HUES64 (cell line): ENCODE results near the gene TMEM108.

Source experiments
- H3K27ac ChIP-seq: 2 replicates; pipeline ENCODE4 v1.7.0; 2013; ENCODE audit warnings: low read depth, low read length, inconsistent platforms
- H3K27me3 ChIP-seq: 2 replicates; pipeline ENCODE4 v1.6.1; 2013; ENCODE audit warnings: mild to moderate bottlenecking, low read length; ENCODE audit not compliant: insufficient read depth
- H3K36me3 ChIP-seq: 2 replicates; pipeline ENCODE4 v1.6.1; 2013; ENCODE audit warnings: mild to moderate bottlenecking, low read length; ENCODE audit not compliant: insufficient read depth
- H3K4me1 ChIP-seq: 2 replicates; pipeline ENCODE4 v1.6.1; 2013; ENCODE audit warnings: mild to moderate bottlenecking, low read length, moderate library complexity; ENCODE audit not compliant: insufficient read depth
- H3K4me3 ChIP-seq: 2 replicates; pipeline ENCODE4 v1.5.1; 2013; ENCODE audit warnings: mild to moderate bottlenecking, low read length, moderate library complexity
- H3K9ac ChIP-seq: 2 replicates; pipeline ENCODE4 v1.6.1; 2013; ENCODE audit warnings: mild to moderate bottlenecking, low read depth, low read length
- H3K9me3 ChIP-seq: 2 replicates; pipeline ENCODE4 v1.6.1; 2013; ENCODE audit warnings: low read depth, low read length; ENCODE audit not compliant: insufficient read depth
- WGBS: fragments of 150-250, 120-280 bp; methylation state at CpG from one replicate; pipeline ENCODE4 v1.1.7; 2013; ENCODE audit warnings: missing lambda C conversion rate; 5-methylcytosine and 5-hydroxymethylcytosine counted together

Gene TMEM108

GRCh38 chr3:133354721-133355120, 316.5 kb downstream of the TMEM108 start:
- Histone ChIP-seq H3K36me3 (no peaks in the 10 kb centered on the region), H3K27ac (no peak overlapping the region), H3K27me3 (no peaks in the 10 kb centered on the region), H3K4me3 (no peak overlapping the region), H3K9me3 (peaks cover 6% of the 10 kb centered on the region; the same call in 1 of the 2 replicates), H3K4me1 (no peaks in the 10 kb centered on the region), H3K9ac (no peak overlapping the region)
- 99% methylated on average over 4 of the region's 4 CpGs for WGBS

- Histone ChIP-seq H3K4me1 (peaks cover 5% of the 10 kb centered on the region; the same call in 1 of the 2 replicates), H3K27ac (no peak overlapping the region), H3K9me3 (peaks cover 6% of the 10 kb centered on the region; the same call in 1 of the 2 replicates), H3K9ac (no peak overlapping the region), H3K4me3 (no peak overlapping the region), H3K27me3 (no peaks in the 10 kb centered on the region), H3K36me3 (no peaks in the 10 kb centered on the region)
- WGBS, result 91% methylated on average over 2 of the region's 2 CpGs
Observed at GRCh38 chr3:133360476-133360875, 322.3 kb downstream of the TMEM108 start.

- Histone ChIP-seq H3K4me1 (peaks cover 5% of the 10 kb centered on the region; the same call in 1 of the 2 replicates), H3K27ac (no peak overlapping the region), H3K9ac (no peak overlapping the region), H3K27me3 (no peaks in the 10 kb centered on the region), H3K9me3 (peaks cover 6% of the 10 kb centered on the region; the same call in 1 of the 2 replicates), H3K4me3 (no peak overlapping the region), H3K36me3 (no peaks in the 10 kb centered on the region)
- WGBS, result 96% methylated on average over 2 of the region's 2 CpGs
Observed at GRCh38 chr3:133361011-133361410, 322.8 kb downstream of the TMEM108 start.

GRCh38 chr3:133361435-133361834, 323.2 kb downstream of the TMEM108 start:
- no peak overlapping the region for H3K9ac ChIP-seq
- no peaks in the 10 kb centered on the region for H3K27me3 ChIP-seq
- H3K36me3 ChIP-seq, result no peaks in the 10 kb centered on the region
- no peak overlapping the region for H3K4me3 ChIP-seq
- peaks cover 2% of the 10 kb centered on the region; the same call in 1 of the 2 replicates for H3K9me3 ChIP-seq
- WGBS, result 91% methylated on average over 3 of the region's 4 CpGs
- no peak overlapping the region for H3K27ac ChIP-seq
- H3K4me1 ChIP-seq, result peaks cover 5% of the 10 kb centered on the region; the same call in 1 of the 2 replicates

GRCh38 chr3:133362539-133362938, 324.3 kb downstream of the TMEM108 start:
- Histone ChIP-seq H3K36me3 (no peaks in the 10 kb centered on the region), H3K27me3 (no peaks in the 10 kb centered on the region), H3K4me1 (peaks cover 5% of the 10 kb centered on the region; the same call in 1 of the 2 replicates), H3K4me3 (no peak overlapping the region), H3K9me3 (no peaks in the 10 kb centered on the region), H3K9ac (no peak overlapping the region), H3K27ac (no peak overlapping the region)
- WGBS, result 91% methylated on average over 4 of the region's 4 CpGs

GRCh38 chr3:133364704-133365103, 326.5 kb downstream of the TMEM108 start:
- H3K9ac ChIP-seq, result no peak overlapping the region
- no peaks in the 10 kb centered on the region for H3K9me3 ChIP-seq
- H3K36me3 ChIP-seq, result no peaks in the 10 kb centered on the region
- H3K27ac ChIP-seq, result no peak overlapping the region
- no peaks in the 10 kb centered on the region for H3K27me3 ChIP-seq
- peaks cover 5% of the 10 kb centered on the region; the same call in 1 of the 2 replicates for H3K4me1 ChIP-seq
- H3K4me3 ChIP-seq, result no peak overlapping the region
- 94% methylated on average over 4 of the region's 4 CpGs for WGBS

GRCh38 chr3:133366921-133367320, 328.7 kb downstream of the TMEM108 start:
- Histone ChIP-seq H3K4me3 (no peak overlapping the region), H3K27me3 (no peaks in the 10 kb centered on the region), H3K4me1 (peaks cover 5% of the 10 kb centered on the region; the same call in 1 of the 2 replicates), H3K27ac (no peak overlapping the region), H3K9ac (no peak overlapping the region), H3K9me3 (no peaks in the 10 kb centered on the region), H3K36me3 (no peaks in the 10 kb centered on the region)
- 97% methylated on average over 2 of the region's 2 CpGs for WGBS

GRCh38 chr3:133367403-133367802, 329.2 kb downstream of the TMEM108 start:
- Histone ChIP-seq H3K4me1 (peaks cover 1% of the 10 kb centered on the region; the same call in 1 of the 2 replicates), H3K27me3 (no peaks in the 10 kb centered on the region), H3K36me3 (no peaks in the 10 kb centered on the region), H3K27ac (no peak overlapping the region), H3K9me3 (no peaks in the 10 kb centered on the region), H3K9ac (no peak overlapping the region), H3K4me3 (no peak overlapping the region)
- 96% methylated on average over 3 of the region's 3 CpGs for WGBS

- Histone ChIP-seq H3K9ac (no peak overlapping the region), H3K4me3 (no peak overlapping the region), H3K4me1 (no peaks in the 10 kb centered on the region), H3K27ac (no peak overlapping the region), H3K9me3 (no peaks in the 10 kb centered on the region), H3K27me3 (no peaks in the 10 kb centered on the region), H3K36me3 (no peaks in the 10 kb centered on the region)
- 92% methylated on average over 1 of the region's 1 CpG for WGBS
Observed at GRCh38 chr3:133367956-133368355, 329.8 kb downstream of the TMEM108 start.

- Histone ChIP-seq H3K36me3 (no peaks in the 10 kb centered on the region), H3K4me1 (no peaks in the 10 kb centered on the region), H3K27me3 (no peaks in the 10 kb centered on the region), H3K9ac (no peak overlapping the region), H3K4me3 (no peak overlapping the region), H3K9me3 (no peaks in the 10 kb centered on the region), H3K27ac (no peak overlapping the region)
- WGBS, result 88% methylated on average over 4 of the region's 4 CpGs
Observed at GRCh38 chr3:133368371-133369067, 330.3 kb downstream of the TMEM108 start.

GRCh38 chr3:133369068-133369440, 330.9 kb downstream of the TMEM108 start:
- H3K27me3 ChIP-seq, result no peaks in the 10 kb centered on the region
- no peaks in the 10 kb centered on the region for H3K36me3 ChIP-seq
- no peaks in the 10 kb centered on the region for H3K9me3 ChIP-seq
- no peak overlapping the region for H3K27ac ChIP-seq
- 93% methylated on average over 9 of the region's 9 CpGs for WGBS
- no peak overlapping the region for H3K9ac ChIP-seq
- no peak overlapping the region for H3K4me3 ChIP-seq
- 0 out of 2 replicates have a peak, but pooled peaks cover 3% of the 10 kb centered on the region for H3K4me1 ChIP-seq
